ENCODE data around the gene MYH7. TPM values are rescaled to one million over a fixed set of nuclear protein-coding genes. Genes with fewer than 3 reads are reported as not detected.

The MYH7 gene
- total and polyA plus RNA-seq, 7 experiments from 2014 or later: not detected

GRCh38 chr14:23444314-23444713 is 8.9 kb upstream of the MYH7 start:
- H3K4me1 Mint-ChIP-seq: peaks cover 0 to 9% (median 0%) of the 10 kb centered on the region in 7 donors
- intact Hi-C loops (cut with micrococcal nuclease): no loop called here
- peaks cover 0 to 4% (median 0%) of the 10 kb centered on the region in 5 donors for H3K36me3 Mint-ChIP-seq
- no peak for ATAC-seq
- H3K4me1 ChIP-seq (ENCODE audit: control insufficient read depth in 2 of 2, insufficient read depth in 2 of 2, low read length in 2 of 2): no peaks in the 10 kb centered on the region
- H3K27me3 ChIP-seq (ENCODE audit: control insufficient read depth in 2 of 2, insufficient read depth in 2 of 2, low read length in 2 of 2): no peaks in the 10 kb centered on the region
- no peak overlapping the region for H3K4me3 Mint-ChIP-seq
- no peak for DNase-seq
- no peak overlapping the region for H3K27ac ChIP-seq (ENCODE audit: low read depth, low read length)
- H3K36me3 ChIP-seq (ENCODE audit: control insufficient read depth in 2 of 3, insufficient read depth in 3 of 3, low read length in 3 of 3): no peaks in the 10 kb centered on the region
- H3K27me3 Mint-ChIP-seq: peaks cover 0 to 22% (median 2%) of the 10 kb centered on the region in 5 donors
- POLR2A ChIA-PET: interaction anchor here (1.9 kb wide), 1 partner anchor 9 kb away, joined by 4 read pairs; no protein-coding TSS in a partner anchor
- no peak overlapping the region for H3K4me3 ChIP-seq (ENCODE audit: low read length)
- CTCF ChIA-PET: no interaction called here
- no peaks in the 10 kb centered on the region for H3K9me3 ChIP-seq (ENCODE audit: control insufficient read depth in 2 of 3, low read length in 3 of 3)
- H3K9me3 Mint-ChIP-seq: peaks cover 0 to 2% (median 0%) of the 10 kb centered on the region in 11 donors
- no peak overlapping the region for H3K27ac Mint-ChIP-seq

DNA sequence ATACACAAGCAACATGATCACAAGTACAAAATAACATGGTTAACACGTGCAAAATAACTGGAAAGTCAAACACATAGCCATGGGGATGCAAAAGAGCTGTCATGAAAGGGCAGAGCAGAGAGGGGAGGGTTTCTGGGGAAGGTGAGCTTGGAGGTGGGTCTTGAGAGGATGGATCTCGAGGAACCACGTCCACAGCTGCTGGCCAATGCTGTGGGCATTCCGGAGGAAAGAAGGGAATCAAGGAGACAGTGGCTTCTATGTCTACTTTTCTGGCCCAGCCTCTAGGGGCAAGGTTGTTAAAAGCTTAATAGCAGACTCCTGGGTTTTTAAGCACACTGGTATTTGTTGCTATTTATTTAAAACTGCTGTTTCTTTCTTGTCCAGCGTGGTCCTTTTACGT is 8.4 kb upstream of the MYH7 start:
- Histone ChIP-seq H3K27ac (ENCODE audit: low read depth, low read length) (no peak overlapping the region), H3K36me3 (ENCODE audit: control insufficient read depth in 2 of 3, insufficient read depth in 3 of 3, low read length in 3 of 3) (no peaks in the 10 kb centered on the region), H3K27me3 (ENCODE audit: control insufficient read depth in 2 of 2, insufficient read depth in 2 of 2, low read length in 2 of 2) (no peaks in the 10 kb centered on the region), H3K4me3 (ENCODE audit: low read length) (no peak overlapping the region), H3K4me1 (ENCODE audit: control insufficient read depth in 2 of 2, insufficient read depth in 2 of 2, low read length in 2 of 2) (no peaks in the 10 kb centered on the region), H3K9me3 (ENCODE audit: control insufficient read depth in 2 of 3, low read length in 3 of 3) (no peaks in the 10 kb centered on the region)
- ChIA-PET CTCF (interaction anchor here (0.6 kb wide), 1 partner anchor 123 kb away, joined by 3 read pairs; the partner anchor contains the start of gene PABPN1), POLR2A (interaction anchor here (1.9 kb wide), 1 partner anchor 9 kb away, joined by 4 read pairs; no protein-coding TSS in a partner anchor)
- peaks cover 0 to 4% (median 0%) of the 10 kb centered on the region in 5 donors for H3K36me3 Mint-ChIP-seq
- H3K4me1 Mint-ChIP-seq: peaks cover 0 to 9% (median 0%) of the 10 kb centered on the region in 7 donors
- H3K4me3 Mint-ChIP-seq: no peak overlapping the region
- H3K27me3 Mint-ChIP-seq: peaks cover 0 to 20% (median 0%) of the 10 kb centered on the region in 5 donors
- no peak for DNase-seq
- no peak for ATAC-seq
- H3K27ac Mint-ChIP-seq: no peak overlapping the region
- intact Hi-C loops (cut with micrococcal nuclease): no loop called here
- peaks cover 0 to 2% (median 0%) of the 10 kb centered on the region in 11 donors for H3K9me3 Mint-ChIP-seq

DNA sequence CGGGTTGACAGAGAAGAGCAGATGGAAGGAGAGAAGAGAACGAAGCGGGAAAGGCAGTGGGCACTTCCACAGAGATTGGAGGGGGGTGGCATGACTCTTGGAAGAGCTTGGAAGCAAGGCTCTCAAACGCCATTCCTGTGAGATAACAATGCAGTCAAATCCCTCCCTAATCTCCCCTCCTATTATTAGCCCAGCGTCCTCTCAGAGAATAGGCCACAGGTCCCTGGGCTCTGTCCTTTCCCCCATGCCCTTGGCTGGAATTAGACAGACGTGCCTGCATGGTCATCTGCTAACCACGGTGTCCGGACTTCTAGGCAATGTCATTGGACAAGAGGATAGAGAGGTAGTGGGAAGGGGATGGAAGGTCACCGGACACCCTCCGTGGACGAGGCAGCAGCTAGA is 8.0 kb upstream of the MYH7 start:
- ChIA-PET POLR2A (interaction anchor here (1.9 kb wide), 1 partner anchor 10 kb away, joined by 4 read pairs; no protein-coding TSS in a partner anchor), CTCF (interaction anchor here (0.6 kb wide), 1 partner anchor 122 kb away, joined by 3 read pairs; the partner anchor contains the start of gene PABPN1)
- Mint-ChIP-seq H3K4me3 (no peak overlapping the region), H3K9me3 (peaks cover 0 to 2% (median 0%) of the 10 kb centered on the region in 11 donors), H3K27ac (no peak overlapping the region), H3K36me3 (peaks cover 0 to 4% (median 0%) of the 10 kb centered on the region in 5 donors), H3K27me3 (peaks cover 0 to 20% (median 0%) of the 10 kb centered on the region in 5 donors), H3K4me1 (peaks cover 0 to 9% (median 0%) of the 10 kb centered on the region in 7 donors)
- Histone ChIP-seq H3K9me3 (ENCODE audit: control insufficient read depth in 2 of 3, low read length in 3 of 3) (no peaks in the 10 kb centered on the region), H3K4me3 (ENCODE audit: low read length) (no peak overlapping the region), H3K27ac (ENCODE audit: low read depth, low read length) (no peak overlapping the region), H3K4me1 (ENCODE audit: control insufficient read depth in 2 of 2, insufficient read depth in 2 of 2, low read length in 2 of 2) (no peaks in the 10 kb centered on the region), H3K36me3 (ENCODE audit: control insufficient read depth in 2 of 3, insufficient read depth in 3 of 3, low read length in 3 of 3) (no peaks in the 10 kb centered on the region), H3K27me3 (ENCODE audit: control insufficient read depth in 2 of 2, insufficient read depth in 2 of 2, low read length in 2 of 2) (no peaks in the 10 kb centered on the region)
- ATAC-seq (no peak), DNase-seq (no peak)
- intact Hi-C loops (cut with micrococcal nuclease): no loop called here

- no peak for DNase-seq
- H3K36me3 ChIP-seq (ENCODE audit: control insufficient read depth in 2 of 3, insufficient read depth in 3 of 3, low read length in 3 of 3): no peaks in the 10 kb centered on the region
- H3K4me1 ChIP-seq (ENCODE audit: control insufficient read depth in 2 of 2, insufficient read depth in 2 of 2, low read length in 2 of 2): no peaks in the 10 kb centered on the region
- peaks cover 0 to 2% (median 0%) of the 10 kb centered on the region in 5 donors for H3K36me3 Mint-ChIP-seq
- CTCF ChIA-PET: no interaction called here
- H3K4me1 Mint-ChIP-seq: peaks cover 0 to 8% (median 0%) of the 10 kb centered on the region in 7 donors
- no peak overlapping the region for H3K4me3 ChIP-seq (ENCODE audit: low read length)
- H3K27ac ChIP-seq (ENCODE audit: low read depth, low read length): no peak overlapping the region
- no peak overlapping the region for H3K4me3 Mint-ChIP-seq
- peaks cover 0 to 20% (median 0%) of the 10 kb centered on the region in 5 donors for H3K27me3 Mint-ChIP-seq
- POLR2A ChIA-PET: interaction anchor here (1.9 kb wide), 1 partner anchor 10 kb away, joined by 4 read pairs; no protein-coding TSS in a partner anchor
- H3K27me3 ChIP-seq (ENCODE audit: control insufficient read depth in 2 of 2, insufficient read depth in 2 of 2, low read length in 2 of 2): no peaks in the 10 kb centered on the region
- H3K27ac Mint-ChIP-seq: no peak overlapping the region
- ATAC-seq: no peak
- intact Hi-C loops (cut with micrococcal nuclease): no loop called here
- no peaks in the 10 kb centered on the region for H3K9me3 ChIP-seq (ENCODE audit: control insufficient read depth in 2 of 3, low read length in 3 of 3)
- peaks cover 0 to 1% (median 0%) of the 10 kb centered on the region in 11 donors for H3K9me3 Mint-ChIP-seq
Measured at GRCh38 chr14:23442721-23443356, 7.4 kb upstream of the MYH7 start.

GRCh38 chr14:23441076-23441475 is 5.6 kb upstream of the MYH7 start:
- CTCF ChIA-PET: no interaction called here
- intact Hi-C loops (cut with micrococcal nuclease): no loop called here
- no peak for DNase-seq
- no peak overlapping the region for H3K4me3 ChIP-seq (ENCODE audit: low read length)
- Mint-ChIP-seq H3K36me3 (peaks cover 0 to under 1% (median 0%) of the 10 kb centered on the region in 5 donors), H3K4me3 (no peak overlapping the region), H3K4me1 (peaks cover 0 to 11% (median 0%) of the 10 kb centered on the region in 7 donors), H3K9me3 (peaks cover 0 to 1% (median 0%) of the 10 kb centered on the region in 11 donors), H3K27me3 (peaks cover 0 to 20% (median 0%) of the 10 kb centered on the region in 5 donors), H3K27ac (no peak overlapping the region)
- no peaks in the 10 kb centered on the region for H3K36me3 ChIP-seq (ENCODE audit: control insufficient read depth in 2 of 3, insufficient read depth in 3 of 3, low read length in 3 of 3)
- no peaks in the 10 kb centered on the region for H3K4me1 ChIP-seq (ENCODE audit: control insufficient read depth in 2 of 2, insufficient read depth in 2 of 2, low read length in 2 of 2)
- H3K9me3 ChIP-seq (ENCODE audit: control insufficient read depth in 2 of 3, low read length in 3 of 3): no peaks in the 10 kb centered on the region
- POLR2A ChIA-PET: no interaction called here
- no peaks in the 10 kb centered on the region for H3K27me3 ChIP-seq (ENCODE audit: control insufficient read depth in 2 of 2, insufficient read depth in 2 of 2, low read length in 2 of 2)
- no peak for ATAC-seq
- H3K27ac ChIP-seq (ENCODE audit: low read depth, low read length): no peak overlapping the region

- Mint-ChIP-seq H3K36me3 (no peaks in the 10 kb centered on the region), H3K27me3 (peaks cover 0 to 23% (median 0%) of the 10 kb centered on the region in 5 donors), H3K27ac (peak overlapping the region in 1 of 9 donors; percentile 27), H3K4me3 (no peak overlapping the region), H3K4me1 (peaks cover 0 to 11% (median 0%) of the 10 kb centered on the region in 7 donors), H3K9me3 (peaks cover 0 to 1% (median 0%) of the 10 kb centered on the region in 11 donors)
- H3K4me3 ChIP-seq (ENCODE audit: low read length): no peak overlapping the region
- intact Hi-C loops (cut with micrococcal nuclease): no loop called here
- no peaks in the 10 kb centered on the region for H3K9me3 ChIP-seq (ENCODE audit: control insufficient read depth in 2 of 3, low read length in 3 of 3)
- no peaks in the 10 kb centered on the region for H3K4me1 ChIP-seq (ENCODE audit: control insufficient read depth in 2 of 2, insufficient read depth in 2 of 2, low read length in 2 of 2)
- H3K36me3 ChIP-seq (ENCODE audit: control insufficient read depth in 2 of 3, insufficient read depth in 3 of 3, low read length in 3 of 3): no peaks in the 10 kb centered on the region
- ATAC-seq: no peak
- CTCF ChIA-PET: no interaction called here
- no peak overlapping the region for H3K27ac ChIP-seq (ENCODE audit: low read depth, low read length)
- peak in 1 of 9 donors; percentile 7 for DNase-seq
- POLR2A ChIA-PET: no interaction called here
- H3K27me3 ChIP-seq (ENCODE audit: control insufficient read depth in 2 of 2, insufficient read depth in 2 of 2, low read length in 2 of 2): no peaks in the 10 kb centered on the region
Measured at GRCh38 chr14:23439107-23439835, 3.8 kb upstream of the MYH7 start.

Measured in naive thymus-derived CD4-positive, alpha-beta T cell (primary cell).